Stimulated activated CD4-positive, alpha-beta T cell treated with anti-CD3 and anti-CD28 coated beads, TNF-alpha, amount 100 ng/mL, for 24 hours (primary cell): ENCODE measurements around the gene GNG13.
"Not testable (repeated sequence)": the region's sequence is repeated elsewhere in the genome, so short reads cannot be mapped to it uniquely, and the experiment has no call there.

ENCODE experiments used
- DNase-seq, 3 experiments: peaks; one replicate each; pipeline ENCODE4 v3.0.0-alpha.2; 2020; ENCODE audit warnings: low read depth in 3 of 3

GNG13 gene

DNA sequence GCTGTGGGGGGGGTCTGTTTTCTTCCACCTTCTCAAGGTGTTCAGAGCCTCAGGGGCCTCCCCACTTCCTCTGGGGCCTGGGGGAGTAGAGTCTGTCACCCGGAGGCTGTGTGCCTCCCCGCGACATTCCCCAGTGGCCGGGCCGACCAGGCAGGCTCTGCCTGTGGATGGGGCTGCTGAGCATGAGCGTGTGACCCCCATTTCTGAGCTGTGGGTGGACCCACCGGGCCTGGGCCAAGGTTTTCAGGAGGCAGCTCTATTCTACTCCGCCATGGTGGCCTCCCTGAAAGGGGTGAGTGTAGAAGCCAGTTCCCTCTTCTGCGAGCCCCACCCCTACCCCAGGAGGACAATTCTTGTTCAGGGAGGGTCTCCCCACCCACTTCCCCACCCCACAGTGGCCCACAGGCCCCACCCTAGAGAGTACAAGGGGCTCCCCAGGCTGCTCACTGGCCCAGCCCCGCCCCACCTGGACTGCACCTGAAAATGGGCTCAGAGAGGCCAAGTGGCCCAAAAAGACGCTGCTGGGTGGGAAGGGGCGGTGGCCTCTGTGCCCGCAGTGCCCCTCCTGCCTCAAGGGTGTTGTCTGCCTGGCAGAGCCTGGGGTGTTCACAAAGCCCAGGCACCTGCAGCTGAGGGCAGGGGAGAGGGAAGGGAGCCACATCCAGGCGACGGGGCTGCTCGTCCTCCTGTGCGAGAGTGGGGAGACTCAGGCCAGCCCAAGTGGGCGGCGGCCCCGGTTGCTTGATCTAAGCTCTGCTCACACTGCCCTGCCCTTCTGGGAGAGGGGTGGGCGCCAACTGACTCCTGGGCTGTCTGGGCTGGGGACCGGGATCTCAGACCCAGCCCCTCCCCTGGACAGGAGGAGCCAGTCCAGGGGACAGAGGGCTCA, 38.7 kb downstream of the GNG13 start:
- DNase-seq: no peak

DNA sequence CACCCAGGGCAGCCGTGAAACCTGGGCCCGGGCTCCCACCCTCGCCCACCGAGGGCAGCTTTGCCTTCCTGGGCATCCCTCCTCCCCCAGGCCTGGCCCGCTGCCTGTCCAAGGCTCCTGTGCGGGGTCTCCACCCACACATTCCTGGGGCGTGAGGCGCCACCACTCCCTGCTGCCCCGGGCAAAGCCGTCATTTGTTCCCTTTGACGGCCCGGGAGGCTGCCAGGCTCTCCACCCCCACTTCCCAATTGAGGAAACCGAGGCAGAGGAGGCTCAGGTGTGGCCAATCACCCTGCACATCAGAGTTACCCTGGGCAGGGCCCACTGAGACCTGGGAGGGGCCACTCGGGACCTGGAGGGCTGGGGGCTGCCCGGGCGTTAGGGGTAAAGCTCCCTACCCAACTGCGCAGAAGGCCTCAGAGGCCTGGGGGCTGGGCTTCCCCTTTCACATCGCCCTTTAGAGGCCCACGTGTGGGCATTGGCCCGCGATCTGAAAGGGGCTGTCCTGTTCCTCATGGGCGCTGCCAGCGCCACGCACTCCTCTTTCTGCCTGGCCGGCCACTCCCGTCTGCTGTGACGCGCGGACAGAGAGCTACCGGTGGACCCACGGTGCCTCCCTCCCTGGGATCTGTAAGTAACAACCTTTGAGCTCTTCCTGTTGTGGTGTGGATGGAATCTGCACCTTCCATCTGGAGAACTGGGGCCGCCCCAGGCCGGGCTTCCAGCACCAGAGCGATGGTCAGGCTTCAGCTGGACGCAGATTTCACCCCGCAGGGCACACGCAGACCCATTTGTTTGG, 39.8 kb downstream of the GNG13 start, which contains the start of gene MSLN:
Gene MSLN (plus strand): TSS at position 190 of the 799 bp plus-strand sequence. CDS start 1,947 bp downstream, outside the sequence.
- DNase-seq: no peak

DNA sequence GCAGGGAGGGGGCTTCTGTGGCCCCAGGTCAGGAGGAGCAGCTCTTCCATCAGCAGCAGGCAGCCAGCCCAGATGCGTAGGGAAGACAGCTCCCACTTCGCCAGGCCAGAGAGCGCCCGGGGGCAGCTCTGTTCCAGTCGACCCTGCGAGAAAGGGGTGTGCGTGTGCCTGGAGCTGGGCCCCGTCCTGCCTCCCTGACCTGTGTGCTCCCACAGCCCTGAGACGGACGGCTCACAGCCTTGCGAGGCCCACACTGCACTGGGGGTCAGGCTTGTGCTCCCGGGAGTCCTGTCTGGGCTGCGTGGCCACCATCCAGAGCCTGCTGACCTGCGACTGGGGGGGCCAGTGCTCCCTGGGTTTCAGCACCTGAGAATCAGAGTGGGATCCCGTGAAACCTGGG, 40.5 kb downstream of the GNG13 start:
- no peak for DNase-seq

DNA sequence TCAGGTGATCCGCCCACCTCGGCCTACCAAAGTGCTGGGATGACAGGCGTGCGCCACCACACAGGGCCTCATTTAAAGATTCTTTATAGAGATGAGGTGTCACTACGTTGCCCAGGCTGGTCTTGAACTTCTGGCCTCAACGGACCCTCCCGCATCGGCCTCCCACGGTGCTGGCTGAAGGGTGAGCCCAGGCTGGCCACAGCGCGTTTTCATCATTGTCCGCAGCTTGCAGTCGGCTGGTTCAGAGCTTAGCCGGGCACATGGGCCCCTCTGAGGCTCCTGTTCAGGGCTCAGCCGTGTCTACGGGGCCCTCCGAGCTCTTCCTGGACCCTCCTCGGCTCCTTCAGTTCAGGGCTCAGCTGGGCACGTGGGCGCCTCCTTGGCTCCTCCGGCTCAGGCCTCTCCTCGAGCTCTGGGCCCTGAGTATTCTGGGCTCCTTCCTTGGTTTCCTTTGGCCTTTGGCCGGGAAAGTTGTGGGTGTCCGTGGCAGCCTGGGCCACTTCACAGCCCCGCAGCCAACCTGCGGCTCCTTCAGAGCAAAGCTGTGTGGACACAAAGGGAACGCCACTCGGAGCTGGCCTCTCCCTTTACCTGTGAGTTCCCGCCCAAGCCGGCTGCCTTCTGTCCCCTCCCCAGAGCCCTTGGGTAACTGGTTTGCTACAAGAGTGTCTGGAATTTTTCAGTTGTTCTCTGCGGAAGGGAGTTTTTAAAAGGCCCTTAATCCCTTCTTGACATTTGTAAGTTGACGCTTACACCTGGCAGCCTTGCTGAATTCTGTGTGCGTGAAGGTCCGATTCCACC, 41.2 kb downstream of the GNG13 start:
- no peak for DNase-seq

DNA sequence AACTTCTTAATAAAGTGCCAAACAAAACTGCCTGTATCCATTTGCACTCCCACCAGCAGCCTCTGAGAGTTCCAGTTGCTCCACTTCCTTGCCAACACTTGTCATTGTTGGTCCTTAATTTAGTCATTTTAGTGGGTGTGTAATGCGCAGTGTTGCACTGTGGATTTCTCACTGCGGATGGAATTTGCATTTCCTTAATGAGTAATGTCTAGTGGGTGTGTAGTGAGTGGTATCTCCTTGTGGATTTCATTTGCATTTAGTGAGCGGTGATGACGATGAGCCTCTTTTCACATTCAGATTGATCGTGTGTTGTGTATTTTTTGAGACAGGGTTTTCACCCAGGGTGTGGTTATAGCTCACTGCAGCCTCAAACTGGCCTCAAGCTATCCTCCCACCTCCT, 44.1 kb downstream of the GNG13 start:
- DNase-seq: no peak

DNA sequence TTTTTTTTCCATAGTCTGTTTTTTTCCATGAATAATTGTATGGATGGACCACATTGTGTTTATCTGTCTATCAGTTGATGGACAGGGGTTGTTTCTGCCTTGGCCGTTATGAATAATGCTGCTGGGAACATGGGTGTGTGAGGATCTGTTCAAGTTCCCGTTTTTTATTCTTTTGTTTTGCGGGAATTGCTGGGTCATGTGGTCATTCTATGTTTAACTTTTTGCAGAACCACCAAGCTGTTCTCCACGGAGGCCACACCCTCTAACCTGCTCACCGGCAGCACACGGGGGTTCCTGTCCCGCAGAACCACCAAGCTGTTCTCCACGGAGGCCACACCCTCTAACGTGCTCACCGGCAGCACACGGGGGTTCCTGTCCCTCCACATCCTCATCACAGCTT, 45.9 kb downstream of the GNG13 start:
- no peak for DNase-seq

DNA sequence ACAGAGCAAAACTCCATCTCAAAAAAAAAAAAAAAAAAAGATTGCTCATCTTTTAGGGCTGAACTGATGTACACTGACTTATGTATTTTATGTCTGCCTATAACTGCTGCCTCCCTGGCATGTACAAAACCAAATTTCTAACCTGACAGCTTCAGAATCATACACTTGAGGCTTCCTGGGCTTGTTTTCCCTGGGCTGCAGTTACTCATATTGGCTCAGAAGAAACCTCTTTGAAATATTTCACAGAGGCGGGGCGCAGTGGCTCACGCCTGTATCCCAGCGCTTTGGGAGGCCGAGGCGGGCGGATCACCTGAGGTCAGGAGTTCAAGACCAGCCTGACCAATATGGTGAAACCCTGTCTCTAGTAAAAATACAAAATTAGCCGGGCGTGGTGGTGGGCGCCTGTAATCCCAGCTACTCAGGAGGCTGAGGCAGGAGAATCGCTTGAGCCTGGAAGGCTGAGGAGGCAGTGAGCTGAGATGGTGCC, 46.4 kb downstream of the GNG13 start:
- DNase-seq: not testable (repeated sequence)

DNA sequence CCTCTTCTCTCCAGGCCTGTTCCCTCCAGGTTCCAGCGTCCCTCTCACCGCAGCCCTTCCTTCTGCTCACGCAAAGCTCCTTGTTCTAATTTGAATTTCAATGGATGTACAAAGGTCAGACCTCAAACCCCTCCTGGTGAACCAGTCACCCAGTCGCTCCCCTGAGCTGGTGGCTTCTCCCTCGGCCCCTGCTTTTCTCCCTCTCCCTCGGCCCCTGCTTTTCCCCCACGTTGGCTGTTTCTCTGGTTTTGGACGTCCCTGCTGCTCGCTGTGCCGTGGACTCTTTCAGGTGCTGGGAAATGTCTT, 48.6 kb downstream of the GNG13 start:
- no peak for DNase-seq

DNA sequence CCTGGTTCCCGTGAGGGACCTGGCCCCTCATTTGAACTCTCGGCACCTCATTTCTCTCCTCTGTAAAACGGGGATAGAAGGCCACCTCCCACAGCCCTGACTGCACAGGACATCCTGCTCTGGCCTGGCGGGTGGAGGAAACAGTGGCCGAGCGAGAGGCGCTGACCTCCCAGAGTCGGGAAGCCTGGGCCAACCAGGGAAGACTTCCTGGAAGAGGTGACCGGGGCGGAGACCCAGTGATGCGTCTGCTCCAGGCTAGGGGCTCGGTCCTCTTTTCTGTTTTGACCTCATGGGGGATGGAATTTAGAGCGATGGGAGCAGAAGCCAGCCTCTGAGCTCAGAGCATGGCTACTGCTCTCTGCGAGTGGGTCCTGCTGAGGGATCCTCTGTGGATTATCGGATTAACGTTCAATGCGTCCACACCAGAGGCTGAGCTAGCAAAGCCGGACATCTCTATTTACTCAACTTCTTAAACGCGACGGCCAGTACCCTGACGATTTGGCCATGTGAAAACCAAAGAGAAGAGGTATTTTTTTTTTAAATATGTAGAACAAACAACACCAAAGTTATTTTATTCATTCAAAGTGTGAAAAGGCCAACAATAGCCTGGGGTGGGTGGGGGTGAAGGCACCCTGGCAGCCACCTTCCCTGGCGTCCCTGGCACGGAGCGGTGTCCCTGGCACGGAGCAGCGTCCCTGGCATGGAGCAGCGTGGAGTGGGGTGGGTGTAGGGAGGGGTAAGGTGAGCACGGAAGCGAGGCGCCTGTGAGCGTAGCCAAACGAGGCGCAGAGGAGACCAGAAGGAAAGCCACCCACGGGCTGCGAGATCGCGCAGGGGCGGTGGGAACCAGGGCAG, 49.2 kb downstream of the GNG13 start:
- DNase-seq: no peak

DNA sequence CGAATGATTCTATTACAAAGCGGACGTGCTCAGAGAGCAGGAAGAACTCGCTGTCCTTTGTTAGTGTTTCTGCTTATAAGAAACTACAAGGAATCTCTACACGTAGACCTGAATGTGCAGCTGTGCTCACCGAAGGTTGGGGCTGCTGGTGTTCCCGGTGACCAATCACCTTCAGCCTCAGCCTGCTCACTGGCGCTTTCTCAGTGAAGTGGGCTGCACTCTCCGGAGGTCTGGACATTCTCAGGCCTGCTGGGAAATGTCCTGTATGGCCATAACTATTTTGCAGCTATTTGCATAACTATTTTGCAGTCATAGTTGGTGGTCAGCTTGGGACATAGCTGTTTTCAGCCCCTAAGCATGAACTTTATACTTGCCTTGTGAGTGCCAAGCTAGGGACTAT, 50.0 kb downstream of the GNG13 start:
- DNase-seq: no peak

DNA sequence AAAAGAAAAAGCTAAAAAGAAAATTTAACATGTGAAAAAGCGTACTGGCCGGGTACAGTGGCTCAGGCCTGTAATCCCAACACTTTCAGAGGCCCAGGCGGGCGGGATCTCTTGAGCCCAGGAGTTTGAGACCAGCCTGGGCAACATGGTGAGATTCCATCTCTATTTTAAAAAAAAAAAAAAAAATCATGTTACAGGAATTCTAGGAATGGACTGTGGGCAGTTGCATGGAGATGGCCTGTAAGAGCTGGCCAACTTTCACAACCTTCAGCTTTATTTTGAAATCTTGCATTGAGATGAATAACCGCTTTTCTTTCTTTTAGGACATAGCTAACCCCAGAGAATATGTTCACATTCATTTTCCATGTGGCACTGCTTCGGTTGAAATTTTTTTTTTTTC, 51.5 kb downstream of the GNG13 start:
- DNase-seq: no peak
